ENCODE measurements around the gene HPCAL1. TPM values are rescaled to one million over a fixed set of nuclear protein-coding genes. Genes with fewer than 3 reads are reported as not detected.

Gene HPCAL1
- total and polyA plus RNA-seq, 12 donors, result 17.4 to 118 (median 61.3) TPM

DNA sequence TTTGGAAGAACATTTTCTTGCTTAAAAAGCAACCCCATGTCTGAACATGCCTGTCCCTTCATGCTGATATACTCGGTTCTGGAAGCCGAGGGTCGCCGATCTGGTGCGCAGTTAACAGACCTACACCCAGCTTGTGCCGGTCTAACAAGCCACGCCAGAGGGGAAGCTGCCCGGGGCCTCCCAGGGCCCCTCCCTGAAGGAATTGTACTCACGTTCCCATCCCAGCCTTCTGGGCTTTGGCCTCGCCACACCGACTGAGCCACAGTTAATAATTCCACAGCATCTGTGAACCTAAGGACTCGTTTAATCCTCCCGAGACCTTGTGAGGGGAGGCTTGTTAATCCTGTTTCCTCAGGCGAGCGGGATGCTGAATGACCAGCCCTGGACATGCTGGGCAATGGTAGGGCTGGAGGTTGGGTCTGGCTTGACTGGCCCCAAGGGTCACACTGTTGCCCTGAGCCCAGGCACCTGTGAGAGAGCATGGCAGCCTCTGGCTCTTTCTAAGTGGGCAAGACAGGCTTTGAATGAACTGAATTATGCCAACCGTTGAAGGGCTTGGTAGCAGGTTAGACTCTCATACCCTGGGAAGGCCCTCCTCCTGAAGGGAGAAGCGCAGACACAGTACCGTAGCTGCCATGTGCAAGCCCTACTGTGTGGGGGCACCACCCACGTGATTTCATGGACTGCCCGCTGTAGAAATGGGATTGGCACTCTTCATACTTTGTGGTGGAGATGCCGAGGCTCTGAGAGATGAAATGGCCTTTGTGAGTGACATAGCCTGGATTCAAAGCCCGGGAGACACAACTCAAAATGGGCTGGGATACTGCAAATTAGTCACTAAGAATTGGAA is 173.3 kb downstream of the HPCAL1 start:
- TF ChIP-seq, protein P1, sequence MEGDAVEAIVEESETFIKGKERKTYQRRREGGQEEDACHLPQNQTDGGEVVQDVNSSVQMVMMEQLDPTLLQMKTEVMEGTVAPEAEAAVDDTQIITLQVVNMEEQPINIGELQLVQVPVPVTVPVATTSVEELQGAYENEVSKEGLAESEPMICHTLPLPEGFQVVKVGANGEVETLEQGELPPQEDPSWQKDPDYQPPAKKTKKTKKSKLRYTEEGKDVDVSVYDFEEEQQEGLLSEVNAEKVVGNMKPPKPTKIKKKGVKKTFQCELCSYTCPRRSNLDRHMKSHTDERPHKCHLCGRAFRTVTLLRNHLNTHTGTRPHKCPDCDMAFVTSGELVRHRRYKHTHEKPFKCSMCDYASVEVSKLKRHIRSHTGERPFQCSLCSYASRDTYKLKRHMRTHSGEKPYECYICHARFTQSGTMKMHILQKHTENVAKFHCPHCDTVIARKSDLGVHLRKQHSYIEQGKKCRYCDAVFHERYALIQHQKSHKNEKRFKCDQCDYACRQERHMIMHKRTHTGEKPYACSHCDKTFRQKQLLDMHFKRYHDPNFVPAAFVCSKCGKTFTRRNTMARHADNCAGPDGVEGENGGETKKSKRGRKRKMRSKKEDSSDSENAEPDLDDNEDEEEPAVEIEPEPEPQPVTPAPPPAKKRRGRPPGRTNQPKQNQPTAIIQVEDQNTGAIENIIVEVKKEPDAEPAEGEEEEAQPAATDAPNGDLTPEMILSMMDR (IDR thresholded peaks at IDR 0.05), result no peak
- TF ChIP-seq POLR2A (IDR thresholded peaks at IDR 0.05), result no peak
- Histone ChIP-seq H3K36me3 (replicated peaks in 1 of 2) (no peaks in the 10 kb centered on the region), H3K27me3 (no peaks in the 10 kb centered on the region), H3K4me3 (no peak overlapping the region), H3K9me3 (replicated peaks in 1 of 3) (no peaks in the 10 kb centered on the region), H3K4me1 (replicated peaks in 1 of 2) (no peaks in the 10 kb centered on the region), H3K27ac (no peak overlapping the region)
- no peak for DNase-seq
- intact Hi-C loops (cut with DNase I), result no loop called here
- WGBS, 4 donors, result 89 to 91% (median 90%) methylated on average over 19 to 22 of the region's 22 CpGs

DNA sequence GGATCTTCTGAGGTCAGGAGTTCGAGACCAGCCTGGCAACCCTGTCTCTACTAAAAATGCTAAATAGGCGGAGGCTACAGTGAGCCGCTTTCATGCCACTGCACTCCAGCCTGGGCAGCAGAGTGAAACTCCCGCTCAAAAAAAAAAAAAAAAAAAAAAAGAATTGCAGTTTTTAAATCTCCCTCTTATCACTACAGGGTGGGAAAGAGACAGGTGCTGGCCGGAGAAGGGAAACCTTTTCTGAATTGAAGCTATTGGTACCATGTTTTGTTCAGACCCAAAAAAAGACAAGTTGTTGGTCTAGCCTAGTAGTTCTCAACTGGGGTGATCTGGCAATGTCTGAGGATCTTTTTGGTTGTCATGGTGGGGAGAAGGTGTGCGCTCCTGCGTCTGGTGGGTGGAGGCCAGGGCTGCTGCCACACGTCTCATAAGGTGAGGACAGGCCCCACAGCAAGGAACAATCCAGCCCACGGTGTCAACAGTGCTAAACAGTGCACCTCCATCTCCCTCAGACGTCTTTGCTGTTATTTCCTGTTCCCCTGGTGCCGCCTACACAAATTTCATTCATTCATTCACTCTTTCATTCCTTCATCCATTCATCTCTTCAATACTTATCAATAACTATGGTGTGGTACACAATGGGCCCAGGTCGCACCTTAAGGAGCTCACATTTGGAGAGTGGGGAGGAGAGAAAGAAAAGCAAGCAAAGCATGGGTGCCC is 174.2 kb downstream of the HPCAL1 start:
- Histone ChIP-seq H3K4me1 (replicated peaks in 1 of 2) (no peaks in the 10 kb centered on the region), H3K27me3 (no peaks in the 10 kb centered on the region), H3K27ac (no peak overlapping the region), H3K9me3 (replicated peaks in 1 of 3) (no peaks in the 10 kb centered on the region), H3K36me3 (replicated peaks in 1 of 2) (no peaks in the 10 kb centered on the region), H3K4me3 (no peak overlapping the region)
- WGBS, 4 donors, result 89 to 91% (median 90%) methylated on average over 12 of the region's 12 CpGs
- intact Hi-C loops (cut with DNase I), result no loop called here
- no peak for DNase-seq
- no peak for TF ChIP-seq POLR2A (IDR thresholded peaks at IDR 0.05)
- TF ChIP-seq, protein P1 (IDR thresholded peaks at IDR 0.05), result no peak

Small RNA genes within 50 kb of the gene (small RNA-seq; reads per million reads assigned to genes)
- gene RF00432 (0 reads per million in 2 donors), gene RN7SL66P (0 reads per million in 2 donors), gene SNORA80B (1.6 to 3.2 reads per million in 2 donors)

Other genes with a start within 250 kb of the HPCAL1 start
- 1 to 10 TPM in 6 of 9 donors, under 1 TPM in 3; 0.18 to 3.6 (median 1.4) TPM for gene CYS1, start 222.5 kb upstream of the HPCAL1 start, total RNA-seq
- gene CYS1, start 222.5 kb upstream of the HPCAL1 start, polyA plus RNA-seq, result 1 to 10 TPM in 1 of 3 donors, under 1 TPM in 2; 0.05 to 1.1 (median 0.48) TPM
- 10 to 100 TPM in 1 of 9 donors, 1 to 10 TPM in 8; 2.0 to 22.3 (median 4.0) TPM for gene RRM2, start 180.2 kb upstream of the HPCAL1 start, total RNA-seq
- 1 to 10 TPM in 2 of 3 donors, under 1 TPM in 1; 0.67 to 7.5 (median 2.9) TPM for gene RRM2, start 180.2 kb upstream of the HPCAL1 start, polyA plus RNA-seq
- gene ODC1, start 145.4 kb downstream of the HPCAL1 start, total RNA-seq, result 10 to 100 TPM; 11.0 to 74.0 (median 25.0) TPM
- gene ODC1, start 145.4 kb downstream of the HPCAL1 start, polyA plus RNA-seq, result 100 to 1,000 TPM in 1 of 3 donors, 10 to 100 TPM in 1, 1 to 10 TPM in 1; 6.4 to 204 (median 10.2) TPM

All from adrenal gland (tissue), 12 donors.